K562 (cell line): ENCODE results near the gene EMC8. TPM values are rescaled to one million over a fixed set of nuclear protein-coding genes. Genes with fewer than 3 reads are reported as not detected.

Experiments
- ATAC-seq: fragments of 200-7000 bp; cut with Tn5 transposase; 3 replicates; pipeline ENCODE4 v1.9.1; 2020; ENCODE audit warnings: moderate library complexity
- BruUV-seq: library from RNA; stranded (reverse); fragments of 400-500 nt; replicated peaks from 2 replicates; lab custom pipeline; 2021; lab: Mats Ljungman, UMichigan
- CTCF ChIA-PET: fragments of 300-600 bp; formaldehyde crosslinking; extraction: SDS; loops from one replicate; lab custom pipeline; 2021; ENCODE audit warnings: low intra/inter-chr PET ratio; lab: Yijun Ruan, JAX
- POLR2A ChIA-PET: fragments of 300-600, 350-650 bp; sonication (Branson Sonifier 250); formaldehyde crosslinking; extraction: SDS; loops from one replicate; lab custom pipeline; 2021; ENCODE audit warnings: antibody characterized with exemption, inconsistent platforms; lab: Yijun Ruan, JAX
- DNase-seq, 4 experiments: peaks; one replicate each; pipeline versions ENCODE4 v3.0.0 to v3.0.0-alpha.2; 2011 to 2018; ENCODE audit warnings: low spot score in 3 of 4, mixed read lengths in 3 of 4; ENCODE audit errors: extremely low read depth in 1 of 4
- FAIRE-seq: peaks from 2 replicates; lab custom pipeline; 2011; peaks lifted over from hg19 to GRCh38; lab: Jason Lieb, UNC
- H2AFZ ChIP-seq: 2 replicates; pipeline ENCODE4 v1.6.0; 2011; ENCODE audit warnings: low read depth, low read length, control low read depth, inconsistent platforms
- H3K27ac ChIP-seq: fragments of 200-600 bp; 3 replicates; pipeline ENCODE4 v1.8.0; 2011; ENCODE audit warnings: low read depth, mild to moderate bottlenecking, control low read depth, inconsistent platforms, low read length, moderate library complexity, mixed read lengths; ENCODE audit errors: extremely low read depth
- H3K27me3 ChIP-seq, 2 experiments: fragments of 300-600 bp in 1 of 2; 2 replicates in 1 of 2; 3 replicates in 1 of 2; pipeline versions ENCODE4 v1.6.0 to v1.8.0; 2011; ENCODE audit warnings: inconsistent platforms in 2 of 2, low read length in 2 of 2, mild to moderate bottlenecking in 1 of 2, mixed read lengths in 1 of 2, moderate library complexity in 1 of 2; ENCODE audit not compliant: control insufficient read depth in 2 of 2, insufficient read depth in 2 of 2
- H3K36me3 ChIP-seq: fragments of 300-600 bp; 3 replicates; pipeline ENCODE4 v1.8.0; 2011; ENCODE audit warnings: mild to moderate bottlenecking, low read length, inconsistent platforms; ENCODE audit not compliant: control insufficient read depth, insufficient read depth
- H3K4me1 ChIP-seq, 2 experiments: fragments of 200-600 bp in 1 of 2; replicated peaks in 1 of 2; 2 replicates in 1 of 2; 3 replicates in 1 of 2; pipeline versions ENCODE4 v1.5.1 to v1.8.0; 2011; ENCODE audit warnings: inconsistent platforms in 2 of 2, low read length in 2 of 2, mild to moderate bottlenecking in 1 of 2, mixed read lengths in 1 of 2, moderate library complexity in 1 of 2; ENCODE audit not compliant: control insufficient read depth in 2 of 2, insufficient read depth in 2 of 2
- H3K4me2 ChIP-seq: 2 replicates; pipeline ENCODE4 v1.6.1; 2011; ENCODE audit warnings: low read length, control low read depth, inconsistent platforms, mixed read lengths; ENCODE audit not compliant: insufficient read depth
- H3K4me3 ChIP-seq: fragments of 200-600 bp; sonication (generic), shearing (Covaris generic); 2 replicates; pipeline ENCODE4 v1.5.1; 2016; ENCODE audit warnings: control low read depth, inconsistent platforms
- H3K79me2 ChIP-seq: fragments of 200-600 bp; 3 replicates; pipeline ENCODE4 v1.8.0; 2011; ENCODE audit warnings: low read length, inconsistent platforms; ENCODE audit not compliant: control insufficient read depth, insufficient read depth
- H3K9ac ChIP-seq, 2 experiments: 2 replicates each; pipeline versions ENCODE4 v1.6.0 to v1.6.1; 2011; ENCODE audit warnings: low read depth in 2 of 2, low read length in 2 of 2, control low read depth in 1 of 2, inconsistent platforms in 1 of 2, mild to moderate bottlenecking in 1 of 2, mixed read lengths in 1 of 2; ENCODE audit not compliant: insufficient read depth in 1 of 2
- H3K9me1 ChIP-seq: one replicate; pipeline ENCODE4 v1.6.0; 2011; ENCODE audit warnings: inconsistent platforms, mild to moderate bottlenecking, low read length, moderate library complexity; ENCODE audit not compliant: control insufficient read depth, insufficient read depth
- H3K9me3 ChIP-seq: replicated peaks from 2 replicates; pipeline ENCODE4 v1.5.1; 2011; ENCODE audit warnings: low read depth, low read length, inconsistent platforms; ENCODE audit not compliant: control insufficient read depth, insufficient read depth
- H4K20me1 ChIP-seq: replicated peaks from 2 replicates; pipeline ENCODE4 v1.6.1; 2011; ENCODE audit warnings: low read length, inconsistent platforms, mixed read lengths; ENCODE audit not compliant: control insufficient read depth, insufficient read depth
- CEBPB ChIP-seq: fragments of 450-650 bp; IDR thresholded peaks from 2 replicates; pipeline ENCODE4 v1.6.1; 2016; ENCODE audit warnings: missing genetic modification characterization, missing compliant biosample characterization
- CREM ChIP-seq: IDR thresholded peaks from 2 replicates; pipeline ENCODE4 v1.6.1; 2014; ENCODE audit warnings: antibody characterized with exemption, low read depth
- ELK3 ChIP-seq: fragments of 450-650 bp; formaldehyde crosslinking; IDR thresholded peaks from 2 replicates; pipeline ENCODE4 v1.4.0; 2020; ENCODE audit warnings: mild to moderate bottlenecking
- PTTG1 ChIP-seq: fragments of 450-650 bp; IDR thresholded peaks from 2 replicates; pipeline ENCODE4 v1.6.1; 2016; ENCODE audit warnings: low read depth, mild to moderate bottlenecking, missing genetic modification characterization, missing compliant biosample characterization
- ZNF140 ChIP-seq: fragments of 250-450 bp; sonication (Bioruptor Pico); IDR thresholded peaks from 2 replicates; pipeline ENCODE4 v1.8.0; 2021; ENCODE audit warnings: moderate library complexity, mild to moderate bottlenecking, inconsistent platforms
- WGBS: fragments of 100-300 bp; shearing (Covaris generic); methylation state at CpG from one replicate; pipeline ENCODE4 v1.1.6; 2016; ENCODE audit warnings: low coverage, mixed read lengths; ENCODE audit not compliant: insufficient coverage; ENCODE audit errors: missing lambda C conversion rate; 5-methylcytosine and 5-hydroxymethylcytosine counted together
- in situ Hi-C: fragments of 300-500 bp; cut with MboI; formaldehyde crosslinking; loops from 4 replicates; pipeline ENCODE4 v1.15.0; 2018; ENCODE audit warnings: inconsistent platforms, mixed read lengths
- intact Hi-C: fragments of 100-400 bp; cut with micrococcal nuclease; formaldehyde crosslinking; loops from 2 replicates; pipeline ENCODE4 v1.14.2; 2022
- polyA plus RNA-seq, 8 experiments: library from polyadenylated mRNA; depleted of rRNA in 4 of 8; stranded (reverse) in 5 of 8; unstranded in 3 of 8; fragments of >200 nt; fragmentation: Nextera tagmentation in 2 of 8; fragmentation: Illumina TruSeq in 1 of 8; extraction: Ambion mirVana in 2 of 8; extraction: Trizol in 1 of 8; gene quantifications; 2 replicates each; pipeline versions ENCODE4 v1.2.1 to v1.2.3, GENCODE V29; 2011 to 2014; ENCODE audit warnings: inconsistent platforms in 1 of 8, missing spikeins in 1 of 8
- total RNA-seq, 7 experiments: library from RNA; depleted of rRNA in 6 of 7; stranded (reverse); fragments of >200 nt in 6 of 7; fragmentation: Illumina TruSeq in 2 of 7; extraction: Trizol in 2 of 7; gene quantifications; 2 replicates each; pipeline versions ENCODE4 v1.2.1 to v1.2.3, GENCODE V29; 2011 to 2021; ENCODE audit warnings: low replicate concordance in 1 of 7

Gene EMC8
- total and polyA plus RNA-seq, 9 of the 15 experiments (the other 6 are each of a cell fraction or from before 2014, with no cell fraction given), result 11.4 to 81.8 (median 48.6) TPM

GRCh38 chr16:85755929-85756768 lies 43.2 kb downstream of the EMC8 start:
- BruUV-seq, result no TSS peak
- H3K9me3 ChIP-seq, result no peaks in the 10 kb centered on the region
- H3K4me1 ChIP-seq, result peaks cover 0 to 25% of the 10 kb centered on the region in 2 experiments; a peak in 2 of 5 replicates
- in situ Hi-C loops (no loop called here), intact Hi-C loops (no loop called here)
- no peaks in the 10 kb centered on the region for H3K36me3 ChIP-seq
- ChIA-PET POLR2A (no interaction called here), CTCF (no interaction called here)
- H3K4me2 ChIP-seq, result no peak overlapping the region
- H3K79me2 ChIP-seq, result no peaks in the 10 kb centered on the region
- H3K27me3 ChIP-seq, result peaks cover 51 to 90% of the 10 kb centered on the region in 2 experiments
- DNase-seq, result no peak
- H3K4me3 ChIP-seq, result no peak overlapping the region
- FAIRE-seq, result no peak
- H3K9ac ChIP-seq, result no peak overlapping the region
- TF ChIP-seq ELK3 (CRISPR knock-in tag) (no peak), CREM (no peak), PTTG1 (tag) (no peak), ZNF140 (no peak), CEBPB (tag) (no peak)
- H2AFZ ChIP-seq, result no peak overlapping the region
- H4K20me1 ChIP-seq, result peaks cover 34% of the 10 kb centered on the region
- ATAC-seq, result no peak
- 9% methylated on average over 22 of the region's 25 CpGs for WGBS
- H3K27ac ChIP-seq, result no peak overlapping the region
- peaks cover 2% of the 10 kb centered on the region for H3K9me1 ChIP-seq
